H9 (cell line): ENCODE data around the gene CACNA1D. TPM values are rescaled to one million over a fixed set of nuclear protein-coding genes. Genes with fewer than 3 reads are reported as not detected.

Experiments used
- DNase-seq: peaks from one replicate; pipeline ENCODE4 v3.0.0-alpha.2; 2017
- H2AFZ ChIP-seq: one replicate; pipeline ENCODE4 v1.6.1; 2013; ENCODE audit warnings: mild to moderate bottlenecking, low read length, control low read depth, moderate library complexity
- H2AK5ac ChIP-seq: 2 replicates; pipeline ENCODE4 v1.6.1; 2013; ENCODE audit warnings: low read length, control low read depth, mixed read lengths; ENCODE audit not compliant: insufficient read length
- H2BK120ac ChIP-seq: one replicate; pipeline ENCODE4 v1.6.1; 2013; ENCODE audit warnings: low read depth, mild to moderate bottlenecking, low read length, control low read depth, inconsistent platforms; ENCODE audit not compliant: poor library complexity, severe bottlenecking
- H2BK12ac ChIP-seq: 2 replicates; pipeline ENCODE4 v1.6.1; 2013; ENCODE audit warnings: low read length, control low read depth, mixed read lengths, low read depth; ENCODE audit not compliant: insufficient read length
- H2BK15ac ChIP-seq: 2 replicates; pipeline ENCODE4 v1.6.1; 2013; ENCODE audit warnings: low read depth, low read length, control low read depth
- H2BK20ac ChIP-seq: one replicate; pipeline ENCODE4 v1.6.1; 2013; ENCODE audit warnings: low read depth, mild to moderate bottlenecking, low read length, control low read depth, inconsistent platforms; ENCODE audit not compliant: poor library complexity, severe bottlenecking
- H2BK5ac ChIP-seq: 2 replicates; pipeline ENCODE4 v1.6.1; 2013; ENCODE audit warnings: low read length, control low read depth, mixed read lengths; ENCODE audit not compliant: insufficient read length
- H3K14ac ChIP-seq: 2 replicates; pipeline ENCODE4 v1.6.1; 2013; ENCODE audit warnings: low read length, control low read depth; ENCODE audit not compliant: insufficient read depth
- H3K18ac ChIP-seq: 2 replicates; pipeline ENCODE4 v1.6.1; 2013; ENCODE audit warnings: low read depth, mild to moderate bottlenecking, mixed read lengths, low read length, control low read depth; ENCODE audit not compliant: insufficient read length
- H3K23ac ChIP-seq: 2 replicates; pipeline ENCODE4 v1.6.1; 2013; ENCODE audit warnings: low read length, control low read depth, mixed read lengths, low read depth; ENCODE audit not compliant: insufficient read length
- H3K23me2 ChIP-seq: 2 replicates; pipeline ENCODE4 v1.6.1; 2013; ENCODE audit warnings: low read depth, mild to moderate bottlenecking, mixed read lengths, low read length, control low read depth; ENCODE audit not compliant: insufficient read length, poor library complexity, severe bottlenecking
- H3K27ac ChIP-seq: 2 replicates; pipeline ENCODE4 v1.5.1; 2013; ENCODE audit warnings: low read length, control low read depth, mixed read lengths, low read depth; ENCODE audit not compliant: insufficient read length
- H3K27me3 ChIP-seq: 2 replicates; pipeline ENCODE4 v1.6.1; 2013; ENCODE audit warnings: low read length, control low read depth, inconsistent platforms; ENCODE audit not compliant: insufficient read depth
- H3K4ac ChIP-seq: 2 replicates; pipeline ENCODE4 v1.6.1; 2013; ENCODE audit warnings: low read depth, mild to moderate bottlenecking, control low read depth, inconsistent platforms, low read length, moderate library complexity
- H3K4me1 ChIP-seq: 2 replicates; pipeline ENCODE4 v1.6.1; 2013; ENCODE audit warnings: low read length, control low read depth, inconsistent platforms; ENCODE audit not compliant: insufficient read depth
- H3K4me2 ChIP-seq: 2 replicates; pipeline ENCODE4 v1.6.1; 2013; ENCODE audit warnings: low read length, control low read depth, mixed read lengths; ENCODE audit not compliant: insufficient read length, insufficient read depth
- H3K56ac ChIP-seq: 2 replicates; pipeline ENCODE4 v1.6.1; 2013; ENCODE audit warnings: low read depth, mild to moderate bottlenecking, mixed read lengths, low read length, control low read depth; ENCODE audit not compliant: insufficient read length
- H3K79me1 ChIP-seq: 2 replicates; pipeline ENCODE4 v1.6.1; 2013; ENCODE audit warnings: low read depth, mild to moderate bottlenecking, moderate library complexity, low read length, control low read depth, inconsistent platforms; ENCODE audit not compliant: insufficient read depth, poor library complexity, severe bottlenecking
- H3K79me2 ChIP-seq: 2 replicates; pipeline ENCODE4 v1.6.1; 2013; ENCODE audit warnings: low read length, control low read depth, inconsistent platforms; ENCODE audit not compliant: insufficient read depth
- H3K9ac ChIP-seq: 2 replicates; pipeline ENCODE4 v1.6.1; 2013; ENCODE audit warnings: low read length, control low read depth, mixed read lengths; ENCODE audit not compliant: insufficient read length; ENCODE audit errors: extremely low read depth
- H3K9me3 ChIP-seq: one replicate; pipeline ENCODE4 v1.6.1; 2013; ENCODE audit warnings: low read depth, low read length, inconsistent platforms; ENCODE audit not compliant: control insufficient read depth
- H3T11ph ChIP-seq: one replicate; pipeline ENCODE4 v1.6.1; 2013; ENCODE audit warnings: mild to moderate bottlenecking, low read length, control low read depth, inconsistent platforms
- H4K20me1 ChIP-seq: one replicate; pipeline ENCODE4 v1.6.1; 2013; ENCODE audit not compliant: control insufficient read depth, insufficient read length, insufficient read depth
- H4K5ac ChIP-seq: 2 replicates; pipeline ENCODE4 v1.6.1; 2013; ENCODE audit warnings: low read depth, mild to moderate bottlenecking, mixed read lengths, low read length, control low read depth; ENCODE audit not compliant: insufficient read length
- H4K8ac ChIP-seq: replicated peaks from 2 replicates; pipeline ENCODE4 v1.6.1; 2013; ENCODE audit warnings: low read length, control low read depth, mixed read lengths, low read depth; ENCODE audit not compliant: insufficient read length
- H4K91ac ChIP-seq: 2 replicates; pipeline ENCODE4 v1.6.1; 2013; ENCODE audit warnings: low read depth, mild to moderate bottlenecking, moderate library complexity, mixed read lengths, low read length, control low read depth; ENCODE audit not compliant: insufficient read length
- H3K27ac Mint-ChIP-seq, 3 experiments: 2 replicates in 2 of 3; 3 replicates in 1 of 3; pipeline ENCODE4 v1.8.0; 2020 to 2021; ENCODE audit warnings: mixed read lengths in 3 of 3, mild to moderate bottlenecking in 1 of 3, moderate library complexity in 1 of 3
- H3K27me3 Mint-ChIP-seq: 2 replicates; pipeline ENCODE4 v1.8.0; 2021; ENCODE audit warnings: low read depth, mild to moderate bottlenecking, moderate library complexity, mixed read lengths
- H3K36me3 Mint-ChIP-seq, 3 experiments: 2 replicates in 2 of 3; 3 replicates in 1 of 3; pipeline ENCODE4 v1.8.0; 2020 to 2021; ENCODE audit warnings: low read depth in 3 of 3, mixed read lengths in 3 of 3; ENCODE audit not compliant: insufficient read depth in 1 of 3
- H3K4me1 Mint-ChIP-seq, 2 experiments: 2 replicates each; pipeline ENCODE4 v1.8.0; 2020; ENCODE audit warnings: mixed read lengths in 2 of 2
- H3K4me3 Mint-ChIP-seq, 2 experiments: 2 replicates in 1 of 2; 3 replicates in 1 of 2; pipeline ENCODE4 v1.8.0; 2020 to 2021; ENCODE audit warnings: mild to moderate bottlenecking in 2 of 2, mixed read lengths in 2 of 2, moderate library complexity in 1 of 2
- H3K9me3 Mint-ChIP-seq, 2 experiments: 2 replicates in 1 of 2; 3 replicates in 1 of 2; pipeline ENCODE4 v1.8.0; 2020; ENCODE audit warnings: mild to moderate bottlenecking in 2 of 2, mixed read lengths in 2 of 2, moderate library complexity in 1 of 2
- CTCF ChIP-seq: fragments of 200-600 bp; sonication (generic); conservative IDR thresholded peaks from 3 replicates; pipeline ENCODE4 v1.8.0; 2021; ENCODE audit warnings: antibody characterized with exemption, mild to moderate bottlenecking
- WGBS: extraction: QIAGEN DNeasy Blood & Tissue Kit; methylation state at CpG from one replicate; pipeline ENCODE4 v1.1.7; 2013; ENCODE audit warnings: missing lambda C conversion rate, low lambda C conversion rate, mixed read lengths; ENCODE audit not compliant: insufficient read length; ENCODE audit errors: extremely low coverage; 5-methylcytosine and 5-hydroxymethylcytosine counted together
- total RNA-seq: library from RNA; stranded (reverse); gene quantifications from 2 replicates; pipeline ENCODE4 v1.2.1, GENCODE V29; 2021

The CACNA1D gene
- total RNA-seq, 1 experiment from 2014 or later: 3.5 TPM

GRCh38 chr3:53849916-53850315 lies 355.5 kb downstream of the CACNA1D start:
- peaks cover 5 to 10% of the 10 kb centered on the region in 2 experiments for H3K4me1 Mint-ChIP-seq
- Histone ChIP-seq H2BK5ac (no peak overlapping the region), H2BK15ac (no peak overlapping the region), H3K23me2 (peaks cover 4% of the 10 kb centered on the region), H3K4me2 (no peak overlapping the region), H3K4me1 (no peaks in the 10 kb centered on the region; the same call in 1 of the 2 replicates), H2BK20ac (no peak overlapping the region), H2BK12ac (no peak overlapping the region), H3K4ac (no peak overlapping the region), H3T11ph (no peak overlapping the region), H2AFZ (no peak overlapping the region), H3K9me3 (no peaks in the 10 kb centered on the region), H4K5ac (no peak overlapping the region), H2BK120ac (no peak overlapping the region), H4K8ac (no peak overlapping the region), H4K91ac (no peak overlapping the region), H3K79me2 (no peaks in the 10 kb centered on the region), H3K9ac (no peak overlapping the region), H3K23ac (no peak overlapping the region), H3K56ac (no peak overlapping the region), H4K20me1 (no peaks in the 10 kb centered on the region), H3K27me3 (peaks cover 9% of the 10 kb centered on the region; the same call in 1 of the 2 replicates), H3K27ac (no peak overlapping the region), H3K18ac (no peak overlapping the region), H3K14ac (no peak overlapping the region), H2AK5ac (no peak overlapping the region), H3K79me1 (no peaks in the 10 kb centered on the region)
- H3K9me3 Mint-ChIP-seq: no peaks in the 10 kb centered on the region; a peak in 1 of 5 replicates
- peaks cover 20% of the 10 kb centered on the region for H3K27me3 Mint-ChIP-seq
- no peak overlapping the region for H3K27ac Mint-ChIP-seq
- H3K36me3 Mint-ChIP-seq: peaks cover 0 to 2% (median 0%) of the 10 kb centered on the region in 3 experiments; a peak in 1 of 7 replicates
- WGBS: no CpG with 5 or more reads among the region's 7 CpGs
- no peak overlapping the region for H3K4me3 Mint-ChIP-seq
- DNase-seq: no peak
- no peak for TF ChIP-seq CTCF
